Keratinocyte (primary cell): ENCODE measurements around the gene ZFP36. TPM values are rescaled to one million over a fixed set of nuclear protein-coding genes. Genes with fewer than 3 reads are reported as not detected.

Experiments
- DNase-seq: peaks from one replicate; pipeline ENCODE4 v3.0.0-alpha.2; 2011; ENCODE audit warnings: low read depth, missing footprints, low spot score
- FAIRE-seq: peaks from 2 replicates; lab custom pipeline; 2011; peaks lifted over from hg19 to GRCh38; lab: Jason Lieb, UNC
- H2AFZ ChIP-seq: 2 replicates; pipeline ENCODE4 v1.6.0; 2012; ENCODE audit warnings: low read length, control low read depth, inconsistent platforms; ENCODE audit not compliant: control insufficient read depth
- H3K27ac ChIP-seq: 2 replicates; pipeline ENCODE4 v1.5.1; 2011; ENCODE audit warnings: low read length; ENCODE audit not compliant: control insufficient read depth, insufficient read depth
- H3K27me3 ChIP-seq: 3 replicates; pipeline ENCODE4 v1.6.0; 2011; ENCODE audit warnings: low read length; ENCODE audit not compliant: control insufficient read depth, insufficient read depth; ENCODE audit errors: extremely low read depth
- H3K36me3 ChIP-seq, 2 experiments: 2 replicates in 1 of 2; 3 replicates in 1 of 2; pipeline ENCODE4 v1.5.1; 2011; ENCODE audit warnings: low read length in 2 of 2, mild to moderate bottlenecking in 1 of 2; ENCODE audit not compliant: control insufficient read depth in 2 of 2, insufficient read depth in 2 of 2; ENCODE audit errors: extremely low read depth in 1 of 2
- H3K4me1 ChIP-seq: 3 replicates; pipeline ENCODE4 v1.5.1; 2011; ENCODE audit warnings: low read length; ENCODE audit not compliant: control insufficient read depth, insufficient read depth; ENCODE audit errors: extremely low read depth
- H3K4me2 ChIP-seq: 3 replicates; pipeline ENCODE4 v1.6.0; 2011; ENCODE audit warnings: low read depth, low read length; ENCODE audit not compliant: control insufficient read depth, insufficient read depth; ENCODE audit errors: extremely low read depth
- H3K4me3 ChIP-seq, 3 experiments: fragments of 200-600 bp in 1 of 3; sonication (generic) in 1 of 3; 2 replicates in 2 of 3; 3 replicates in 1 of 3; pipeline ENCODE4 v1.5.1; 2011 to 2016; ENCODE audit warnings: low read length in 3 of 3, mild to moderate bottlenecking in 3 of 3, control low read depth in 2 of 3, inconsistent platforms in 1 of 3, low read depth in 1 of 3, mixed read lengths in 1 of 3, mixed run types in 1 of 3, moderate library complexity in 1 of 3; ENCODE audit not compliant: control insufficient read depth in 2 of 3, insufficient read depth in 2 of 3; ENCODE audit errors: extremely low read depth in 1 of 3
- H3K79me2 ChIP-seq: 2 replicates; pipeline ENCODE4 v1.6.0; 2012; ENCODE audit warnings: low read length; ENCODE audit not compliant: control insufficient read depth, insufficient read depth
- H3K9ac ChIP-seq: 3 replicates; pipeline ENCODE4 v1.6.0; 2011; ENCODE audit warnings: low read length; ENCODE audit not compliant: control insufficient read depth, insufficient read depth; ENCODE audit errors: extremely low read depth
- H3K9me1 ChIP-seq: 3 replicates; pipeline ENCODE4 v1.6.0; 2011; ENCODE audit warnings: low read length; ENCODE audit not compliant: control insufficient read depth, insufficient read depth; ENCODE audit errors: extremely low read depth
- H3K9me3 ChIP-seq: 2 replicates; pipeline ENCODE4 v1.5.1; 2012; ENCODE audit warnings: low read depth, low read length; ENCODE audit not compliant: control insufficient read depth
- H4K20me1 ChIP-seq: 3 replicates; pipeline ENCODE4 v1.6.0; 2011; ENCODE audit warnings: low read length; ENCODE audit not compliant: control insufficient read depth, insufficient read depth; ENCODE audit errors: extremely low read depth
- EZH2 ChIP-seq: IDR thresholded peaks from one replicate; pipeline ENCODE4 v1.6.1; 2012; ENCODE audit warnings: inconsistent platforms, mild to moderate bottlenecking, low read length, moderate library complexity
- dilution Hi-C: fragments of 300-500 bp; cut with MboI; formaldehyde crosslinking; loops from one replicate; pipeline ENCODE4 v1.7.0; 2020; ENCODE audit warnings: low sequenced_read_pairs; ENCODE audit not compliant: extremely low pct_ligation_motif_present
- polyA plus RNA-seq, 5 experiments: library from polyadenylated mRNA; depleted of rRNA in 3 of 5; stranded (reverse) in 3 of 5; stranded (forward) in 1 of 5; unstranded in 1 of 5; fragments of >200 nt; gene quantifications; 1 replicate in 1 of 5; 2 replicates in 3 of 5; 3 replicates in 1 of 5; pipeline versions ENCODE4 v1.2.1 to v1.2.3, GENCODE V29; 2011 to 2012; ENCODE audit warnings: missing spikeins in 2 of 5, low read depth in 1 of 5, low replicate concordance in 1 of 5
- TF ChIP-seq, protein P1 (sequence below), 3 experiments: IDR thresholded peaks in 1 of 3; conservative IDR thresholded peaks in 1 of 3; optimal IDR thresholded peaks in 1 of 3; 2 replicates in 2 of 3; 3 replicates in 1 of 3; pipeline versions ENCODE3 to v1.5.1; 2011; ENCODE audit warnings: low read length in 3 of 3, mild to moderate bottlenecking in 3 of 3, moderate library complexity in 2 of 3, control low read depth in 1 of 3, inconsistent platforms in 1 of 3; ENCODE audit not compliant: insufficient read depth in 2 of 3; ENCODE audit errors: extremely low read depth in 1 of 3

ZFP36 gene
- polyA plus RNA-seq, 1 donor (not counting 4 experiments of a cell fraction or from before 2014, with no cell fraction given) = 12.8 TPM

- Histone ChIP-seq H3K36me3 (peaks cover 15 to 29% of the 10 kb centered on the region in 2 experiments), H3K4me2 (peak overlapping the region; percentile 99), H3K9me3 (no peaks in the 10 kb centered on the region), H4K20me1 (peaks cover 15% of the 10 kb centered on the region), H3K9ac (peak overlapping the region; percentile 99), H2AFZ (no peak overlapping the region), H3K9me1 (peaks cover 9% of the 10 kb centered on the region), H3K79me2 (peaks cover 28% of the 10 kb centered on the region), H3K27ac (peak overlapping the region; percentile 91), H3K27me3 (no peaks in the 10 kb centered on the region), H3K4me3 (peak overlapping the region; percentile 92 to 99 (median 99)), H3K4me1 (peaks cover 27% of the 10 kb centered on the region)
- FAIRE-seq = no peak
- DNase-seq = no peak
- TF ChIP-seq EZH2 = no peak
- TF ChIP-seq, protein P1, sequence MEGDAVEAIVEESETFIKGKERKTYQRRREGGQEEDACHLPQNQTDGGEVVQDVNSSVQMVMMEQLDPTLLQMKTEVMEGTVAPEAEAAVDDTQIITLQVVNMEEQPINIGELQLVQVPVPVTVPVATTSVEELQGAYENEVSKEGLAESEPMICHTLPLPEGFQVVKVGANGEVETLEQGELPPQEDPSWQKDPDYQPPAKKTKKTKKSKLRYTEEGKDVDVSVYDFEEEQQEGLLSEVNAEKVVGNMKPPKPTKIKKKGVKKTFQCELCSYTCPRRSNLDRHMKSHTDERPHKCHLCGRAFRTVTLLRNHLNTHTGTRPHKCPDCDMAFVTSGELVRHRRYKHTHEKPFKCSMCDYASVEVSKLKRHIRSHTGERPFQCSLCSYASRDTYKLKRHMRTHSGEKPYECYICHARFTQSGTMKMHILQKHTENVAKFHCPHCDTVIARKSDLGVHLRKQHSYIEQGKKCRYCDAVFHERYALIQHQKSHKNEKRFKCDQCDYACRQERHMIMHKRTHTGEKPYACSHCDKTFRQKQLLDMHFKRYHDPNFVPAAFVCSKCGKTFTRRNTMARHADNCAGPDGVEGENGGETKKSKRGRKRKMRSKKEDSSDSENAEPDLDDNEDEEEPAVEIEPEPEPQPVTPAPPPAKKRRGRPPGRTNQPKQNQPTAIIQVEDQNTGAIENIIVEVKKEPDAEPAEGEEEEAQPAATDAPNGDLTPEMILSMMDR (optimal IDR thresholded peaks at IDR 0.05 in 1 of 3, IDR thresholded peaks at IDR 0.05 in 1 of 3, conservative IDR thresholded peaks at IDR 0.05 in 1 of 3; ENCODE audit: extremely low read depth in 1 of 3, insufficient read depth in 2 of 3, low read length in 3 of 3) = no peak
- dilution Hi-C loops = no loop called here
Observed at GRCh38 chr19:39434123-39435076, 27.8 kb downstream of the ZFP36 start.

GRCh38 chr19:39435499-39436349, 29.1 kb downstream of the ZFP36 start, which contains the start of gene RPS16:
Gene RPS16, minus strand, starts transcription at chr19:39435949. Its CDS starts 54 bp downstream, at chr19:39435895.
- peaks cover 15% of the 10 kb centered on the region for H4K20me1 ChIP-seq
- H3K9ac ChIP-seq = peak within 1 kb of the TSS; percentile 99
- no peaks in the 10 kb centered on the region for H3K9me3 ChIP-seq
- H3K4me1 ChIP-seq = peaks cover 27% of the 10 kb centered on the region
- H3K27me3 ChIP-seq = no peaks in the 10 kb centered on the region
- H3K4me3 ChIP-seq = peak within 1 kb of the TSS; percentile 92 to 99 (median 99)
- dilution Hi-C loops = no loop called here
- H3K79me2 ChIP-seq = peaks cover 28% of the 10 kb centered on the region
- H2AFZ ChIP-seq = peak within 1 kb of the TSS; percentile 1
- TF ChIP-seq EZH2 = no peak
- TF ChIP-seq, protein P1 (optimal IDR thresholded peaks at IDR 0.05 in 1 of 3, IDR thresholded peaks at IDR 0.05 in 1 of 3, conservative IDR thresholded peaks at IDR 0.05 in 1 of 3; ENCODE audit: extremely low read depth in 1 of 3, insufficient read depth in 2 of 3, low read length in 3 of 3) = no peak
- H3K27ac ChIP-seq = peak within 1 kb of the TSS; percentile 91
- H3K9me1 ChIP-seq = peaks cover 9% of the 10 kb centered on the region
- peaks cover 15 to 29% of the 10 kb centered on the region in 2 experiments for H3K36me3 ChIP-seq
- FAIRE-seq (no peak), DNase-seq (peak; percentile 83)
- peak within 1 kb of the TSS; percentile 99 for H3K4me2 ChIP-seq
